HG03354 (cell line): ENCODE measurements around the gene OR5M3.

Experiments
- ATAC-seq: cut with Tn5 transposase; IDR thresholded peaks from one replicate; pipeline ENCODE4 v1.9.1; 2021; ENCODE audit warnings: mild to moderate bottlenecking; ENCODE audit not compliant: unreplicated experiment, poor library complexity, severe bottlenecking

The OR5M3 gene

GRCh38 chr11:56473252-56473651, at the start of gene OR5M3:
TSS of gene OR5M3 (minus strand) at chr11:56473352. CDS start at chr11:56470497, 2,855 bp downstream.
- no peak for ATAC-seq

- no peak for ATAC-seq
These were observed 48.9 kb upstream of the OR5M3 start for GRCh38 chr11:56522008-56522407.

- ATAC-seq: no peak
These were observed 40.1 kb upstream of the OR5M3 start for GRCh38 chr11:56513280-56513679.

- no peak for ATAC-seq
These were observed 36.3 kb upstream of the OR5M3 start for GRCh38 chr11:56509439-56509838.

GRCh38 chr11:56497010-56497409, 23.9 kb upstream of the OR5M3 start:
- no peak for ATAC-seq

GRCh38 chr11:56495117-56495516, 22.0 kb upstream of the OR5M3 start:
- ATAC-seq: no peak

- ATAC-seq: no peak
These were observed 18.1 kb upstream of the OR5M3 start, which contains the start of gene OR5M8 for GRCh38 chr11:56491270-56491669. TSS of gene OR5M8 (minus strand) at chr11:56491370. CDS start at chr11:56491370, 0 bp downstream.

GRCh38 chr11:56486801-56487200, 13.6 kb upstream of the OR5M3 start:
- no peak for ATAC-seq

- ATAC-seq: no peak
These were observed 1.6 kb upstream of the OR5M3 start for GRCh38 chr11:56474729-56475235.

GRCh38 chr11:56457076-56457475, 16.1 kb downstream of the OR5M3 start:
- no peak for ATAC-seq

- no peak for ATAC-seq
These were observed 19.6 kb downstream of the OR5M3 start for GRCh38 chr11:56453521-56453920.
